Glutamatergic neuron (in vitro differentiated cells): ENCODE data around the gene ADARB1. TPM values are rescaled to one million over a fixed set of nuclear protein-coding genes. Genes with fewer than 3 reads are reported as not detected.

Experiments
- DNase-seq: peaks from one replicate; pipeline ENCODE4 v3.0.0; 2022
- H3K27ac Mint-ChIP-seq: one replicate; pipeline ENCODE4 v1.8.0; 2020; ENCODE audit warnings: mild to moderate bottlenecking, mixed read lengths, inconsistent platforms; ENCODE audit not compliant: unreplicated experiment
- H3K27me3 Mint-ChIP-seq: one replicate; pipeline ENCODE4 v1.8.0; 2020; ENCODE audit warnings: mild to moderate bottlenecking, moderate library complexity, mixed read lengths, inconsistent platforms; ENCODE audit not compliant: unreplicated experiment
- H3K36me3 Mint-ChIP-seq: one replicate; pipeline ENCODE4 v1.8.0; 2020; ENCODE audit warnings: mild to moderate bottlenecking, mixed read lengths, inconsistent platforms; ENCODE audit not compliant: unreplicated experiment
- H3K4me1 Mint-ChIP-seq: one replicate; pipeline ENCODE4 v1.8.0; 2020; ENCODE audit warnings: mild to moderate bottlenecking, low read depth, mixed read lengths, inconsistent platforms; ENCODE audit not compliant: unreplicated experiment
- H3K4me3 Mint-ChIP-seq: one replicate; pipeline ENCODE4 v1.8.0; 2020; ENCODE audit warnings: mild to moderate bottlenecking, mixed read lengths, inconsistent platforms; ENCODE audit not compliant: unreplicated experiment
- H3K9me3 Mint-ChIP-seq: one replicate; pipeline ENCODE4 v1.8.0; 2020; ENCODE audit warnings: mild to moderate bottlenecking, moderate library complexity, mixed read lengths, inconsistent platforms; ENCODE audit not compliant: unreplicated experiment
- total RNA-seq: library from RNA; stranded (reverse); fragmentation: NEBNext Ultra II Directional; extraction: Animal tissue kit (Norgen Biotek cat#: 25700); gene quantifications from one replicate; pipeline ENCODE4 v1.2.1, GENCODE V29; 2021; ENCODE audit not compliant: unreplicated experiment
- TF ChIP-seq, protein P1 (sequence below): fragments of 200-600 bp; sonication (generic); IDR thresholded peaks from one replicate; pipeline ENCODE4 v1.5.0; 2021; ENCODE audit not compliant: partially characterized antibody, unreplicated experiment

The ADARB1 gene
- total RNA-seq, 1 donor from 2014 or later: 49.2 TPM

DNA sequence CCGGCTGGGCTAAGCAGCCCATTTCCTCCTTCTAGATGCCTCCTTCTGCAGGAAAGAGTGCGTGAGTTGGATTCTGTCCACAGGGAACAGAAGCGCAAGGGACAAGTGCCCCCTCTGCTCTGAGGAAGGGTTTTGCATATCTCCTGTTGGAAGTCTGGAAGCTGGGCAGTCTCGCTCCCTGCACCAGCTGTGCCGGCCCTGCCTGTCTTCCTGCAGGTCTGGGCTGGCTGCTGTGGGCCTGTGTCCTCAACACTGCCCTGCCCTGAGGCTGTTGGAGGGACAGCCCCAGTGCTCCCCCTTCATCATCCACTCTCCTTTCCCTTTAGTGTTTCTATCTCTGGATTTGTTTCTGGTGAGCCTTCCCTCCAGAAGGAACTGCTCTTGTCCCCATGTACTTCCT, 21.8 kb downstream of the ADARB1 start:
- Mint-ChIP-seq H3K4me3 (no peak overlapping the region), H3K9me3 (peaks cover 19% of the 10 kb centered on the region), H3K36me3 (no peaks in the 10 kb centered on the region), H3K27ac (peak overlapping the region; percentile 69), H3K27me3 (peaks cover 20% of the 10 kb centered on the region), H3K4me1 (peaks cover 62% of the 10 kb centered on the region)
- no peak for DNase-seq
- TF ChIP-seq, protein P1, sequence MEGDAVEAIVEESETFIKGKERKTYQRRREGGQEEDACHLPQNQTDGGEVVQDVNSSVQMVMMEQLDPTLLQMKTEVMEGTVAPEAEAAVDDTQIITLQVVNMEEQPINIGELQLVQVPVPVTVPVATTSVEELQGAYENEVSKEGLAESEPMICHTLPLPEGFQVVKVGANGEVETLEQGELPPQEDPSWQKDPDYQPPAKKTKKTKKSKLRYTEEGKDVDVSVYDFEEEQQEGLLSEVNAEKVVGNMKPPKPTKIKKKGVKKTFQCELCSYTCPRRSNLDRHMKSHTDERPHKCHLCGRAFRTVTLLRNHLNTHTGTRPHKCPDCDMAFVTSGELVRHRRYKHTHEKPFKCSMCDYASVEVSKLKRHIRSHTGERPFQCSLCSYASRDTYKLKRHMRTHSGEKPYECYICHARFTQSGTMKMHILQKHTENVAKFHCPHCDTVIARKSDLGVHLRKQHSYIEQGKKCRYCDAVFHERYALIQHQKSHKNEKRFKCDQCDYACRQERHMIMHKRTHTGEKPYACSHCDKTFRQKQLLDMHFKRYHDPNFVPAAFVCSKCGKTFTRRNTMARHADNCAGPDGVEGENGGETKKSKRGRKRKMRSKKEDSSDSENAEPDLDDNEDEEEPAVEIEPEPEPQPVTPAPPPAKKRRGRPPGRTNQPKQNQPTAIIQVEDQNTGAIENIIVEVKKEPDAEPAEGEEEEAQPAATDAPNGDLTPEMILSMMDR: no peak

DNA sequence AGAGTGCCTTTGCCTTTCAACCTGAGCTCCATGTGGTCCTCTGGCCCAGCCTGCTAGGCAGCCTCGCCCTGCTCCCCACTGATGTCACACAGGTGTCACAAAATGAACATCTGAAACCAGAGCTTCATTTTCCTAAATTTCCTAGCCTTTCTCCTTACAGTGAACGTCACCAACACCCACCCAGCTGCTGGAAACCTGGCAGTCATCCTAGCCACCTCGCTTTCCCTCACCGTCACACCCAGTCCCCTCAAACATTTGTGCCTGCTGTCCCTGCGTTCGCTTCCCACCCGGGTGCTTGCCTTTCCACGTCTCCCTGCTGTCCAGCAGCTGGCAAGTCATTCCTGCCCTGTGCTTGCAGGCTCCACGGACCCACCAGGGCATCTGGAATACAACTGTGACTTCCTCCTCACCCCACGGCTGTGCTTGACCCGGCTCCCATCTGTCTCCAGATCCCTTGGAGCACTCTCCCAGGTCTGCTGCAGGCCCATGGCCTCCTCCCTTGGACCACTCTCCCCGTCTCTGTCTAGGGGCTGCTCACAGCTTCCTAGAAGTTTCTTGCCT, 23.5 kb downstream of the ADARB1 start:
- peak overlapping the region; percentile 99 for H3K27ac Mint-ChIP-seq
- peaks cover 19% of the 10 kb centered on the region for H3K9me3 Mint-ChIP-seq
- TF ChIP-seq, protein P1: no peak
- H3K4me1 Mint-ChIP-seq: peaks cover 60% of the 10 kb centered on the region
- peak; percentile 64 for DNase-seq
- H3K27me3 Mint-ChIP-seq: peaks cover 20% of the 10 kb centered on the region
- H3K4me3 Mint-ChIP-seq: peak overlapping the region; percentile 75
- no peaks in the 10 kb centered on the region for H3K36me3 Mint-ChIP-seq

DNA sequence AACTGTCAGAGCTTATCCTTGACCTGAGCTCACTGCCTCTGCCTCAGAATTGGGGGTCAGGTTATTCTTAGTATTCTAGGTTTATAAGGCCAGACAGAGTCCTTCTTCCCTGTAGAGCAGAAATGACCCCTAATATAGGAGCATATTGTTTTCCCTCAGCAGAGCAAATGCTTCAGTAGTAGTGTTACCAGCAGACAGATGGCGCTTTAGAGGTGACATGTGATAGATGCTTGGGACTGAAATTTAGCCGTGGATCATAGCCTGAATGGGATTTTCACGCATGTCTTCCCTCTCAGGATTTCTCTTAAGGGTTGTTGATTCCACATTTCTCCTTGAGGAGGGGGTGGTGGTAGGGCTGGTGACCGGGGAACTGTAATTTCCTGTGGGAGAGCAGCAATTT, 24.5 kb downstream of the ADARB1 start:
- Mint-ChIP-seq H3K4me3 (peak overlapping the region; percentile 75), H3K36me3 (no peaks in the 10 kb centered on the region), H3K27me3 (peaks cover 20% of the 10 kb centered on the region), H3K27ac (peak overlapping the region; percentile 99), H3K4me1 (peaks cover 58% of the 10 kb centered on the region), H3K9me3 (peaks cover 19% of the 10 kb centered on the region)
- TF ChIP-seq, protein P1: no peak
- no peak for DNase-seq

DNA sequence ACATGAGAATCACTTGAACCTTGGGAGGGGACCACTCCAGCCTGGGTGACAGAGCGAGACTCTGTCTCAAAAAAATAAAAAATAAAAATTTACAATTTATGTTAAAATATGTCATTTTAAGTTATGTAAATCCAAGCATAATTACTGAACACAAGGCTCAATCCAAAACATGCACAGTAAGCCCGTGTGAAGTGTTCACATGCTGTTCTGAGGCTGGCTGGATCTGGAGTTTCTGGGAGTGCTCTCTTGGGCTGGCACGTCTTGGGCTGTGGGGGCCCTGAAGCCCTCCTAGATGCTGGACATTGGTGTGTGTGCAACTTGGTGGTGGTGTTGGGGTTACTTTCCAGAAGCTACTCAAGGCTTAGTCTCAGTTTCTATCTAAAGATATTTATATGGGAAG, 25.2 kb downstream of the ADARB1 start:
- no peaks in the 10 kb centered on the region for H3K36me3 Mint-ChIP-seq
- H3K27ac Mint-ChIP-seq: peak overlapping the region; percentile 99
- peaks cover 55% of the 10 kb centered on the region for H3K4me1 Mint-ChIP-seq
- H3K27me3 Mint-ChIP-seq: peaks cover 23% of the 10 kb centered on the region
- TF ChIP-seq, protein P1: no peak
- H3K9me3 Mint-ChIP-seq: peaks cover 19% of the 10 kb centered on the region
- DNase-seq: no peak
- no peak overlapping the region for H3K4me3 Mint-ChIP-seq

DNA sequence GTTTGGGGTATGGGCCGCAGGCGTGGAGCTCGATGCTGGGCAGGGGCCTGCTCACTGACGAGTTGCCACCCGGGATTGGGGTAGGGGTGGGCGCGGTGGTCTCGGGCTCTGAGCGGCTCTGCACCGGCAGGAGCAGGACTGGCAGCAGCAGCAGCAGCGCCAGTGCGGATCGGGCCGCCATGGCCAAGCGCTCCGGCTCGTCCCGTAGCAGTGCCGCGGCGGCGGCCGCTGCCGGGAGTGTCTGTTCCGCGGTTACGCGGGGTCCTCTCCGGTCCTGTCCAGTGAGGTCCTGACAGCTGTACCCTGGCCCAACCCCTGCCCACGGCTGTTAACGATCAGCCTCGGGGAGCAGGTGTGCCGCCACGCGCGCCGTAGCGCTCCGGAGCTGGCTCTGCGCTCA, 26.5 kb downstream of the ADARB1 start:
- Mint-ChIP-seq H3K27ac (no peak overlapping the region), H3K9me3 (peaks cover 19% of the 10 kb centered on the region), H3K4me1 (peaks cover 52% of the 10 kb centered on the region), H3K27me3 (peaks cover 23% of the 10 kb centered on the region), H3K36me3 (no peaks in the 10 kb centered on the region), H3K4me3 (no peak overlapping the region)
- no peak for DNase-seq
- TF ChIP-seq, protein P1: no peak
